Activated gamma-delta T cell treated with anti-CD3 and anti-CD28 coated beads, Interleukin-2, amount 50 U/mL, for 16 hours (primary cell): ENCODE results near the gene VWC2.
"Not testable (repeated sequence)": the region's sequence is repeated elsewhere in the genome, so short reads cannot be mapped to it uniquely, and the experiment has no call there.

Experiments used
- DNase-seq: peaks from one replicate; pipeline ENCODE4 v3.0.0-alpha.2; 2020; ENCODE audit warnings: low read depth

Gene VWC2

DNA sequence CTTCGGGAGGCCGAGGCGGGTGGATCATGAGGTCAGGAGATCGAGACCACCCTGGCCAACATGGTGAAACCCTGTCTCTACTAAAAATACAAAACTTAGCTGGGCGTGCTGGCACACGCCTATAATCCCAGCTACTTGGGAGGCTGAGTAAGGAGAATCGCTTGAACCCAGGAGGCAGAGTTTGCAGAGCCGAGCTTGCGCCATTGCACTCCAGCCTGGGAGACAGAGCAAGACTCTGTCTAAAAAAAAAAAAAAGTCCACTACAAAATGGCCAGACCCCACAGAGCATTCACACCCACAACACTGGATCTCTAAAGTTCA lies 78.1 kb downstream of the VWC2 start:
- not testable (repeated sequence) for DNase-seq

DNA sequence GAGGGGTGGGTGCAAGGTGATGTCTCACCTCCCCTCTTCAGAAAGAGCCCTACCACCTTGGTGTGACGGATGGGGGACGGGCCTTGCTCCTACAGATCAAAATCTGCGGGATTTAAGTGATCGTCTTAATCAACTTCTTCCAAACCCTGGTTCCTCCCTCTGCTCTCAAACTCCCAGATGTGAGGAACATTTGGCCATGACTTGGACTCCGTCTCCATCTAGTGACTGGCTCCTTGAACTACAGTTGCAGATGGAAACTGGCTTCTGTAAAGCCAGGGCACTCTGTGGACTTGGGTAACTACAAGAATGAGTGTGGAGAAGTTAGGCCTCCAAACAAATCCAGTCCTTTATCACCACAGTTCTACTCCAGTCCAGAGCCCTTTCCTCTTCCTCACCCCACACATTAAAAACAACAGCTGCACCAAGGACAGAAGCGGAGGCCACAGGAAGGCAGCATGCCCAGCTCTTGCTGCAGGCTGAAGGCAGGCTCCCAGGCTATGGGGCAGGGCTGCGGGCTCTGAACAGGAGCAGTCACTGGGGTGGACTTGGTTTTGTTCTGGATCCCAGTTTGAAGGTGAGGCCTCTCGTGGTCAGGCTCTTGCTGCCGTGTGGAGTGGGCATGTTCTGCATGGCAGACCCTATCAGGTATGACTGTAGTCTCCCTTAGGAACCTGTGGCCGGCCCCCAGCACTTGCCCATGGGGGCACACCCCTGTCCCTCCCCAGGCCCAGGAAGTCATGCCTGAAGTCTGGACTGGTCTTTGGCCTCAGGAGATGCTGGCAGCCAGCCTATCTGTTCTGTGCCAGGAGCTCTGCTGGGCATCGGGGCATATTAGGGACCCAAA lies 79.4 kb downstream of the VWC2 start:
- DNase-seq = no peak

DNA sequence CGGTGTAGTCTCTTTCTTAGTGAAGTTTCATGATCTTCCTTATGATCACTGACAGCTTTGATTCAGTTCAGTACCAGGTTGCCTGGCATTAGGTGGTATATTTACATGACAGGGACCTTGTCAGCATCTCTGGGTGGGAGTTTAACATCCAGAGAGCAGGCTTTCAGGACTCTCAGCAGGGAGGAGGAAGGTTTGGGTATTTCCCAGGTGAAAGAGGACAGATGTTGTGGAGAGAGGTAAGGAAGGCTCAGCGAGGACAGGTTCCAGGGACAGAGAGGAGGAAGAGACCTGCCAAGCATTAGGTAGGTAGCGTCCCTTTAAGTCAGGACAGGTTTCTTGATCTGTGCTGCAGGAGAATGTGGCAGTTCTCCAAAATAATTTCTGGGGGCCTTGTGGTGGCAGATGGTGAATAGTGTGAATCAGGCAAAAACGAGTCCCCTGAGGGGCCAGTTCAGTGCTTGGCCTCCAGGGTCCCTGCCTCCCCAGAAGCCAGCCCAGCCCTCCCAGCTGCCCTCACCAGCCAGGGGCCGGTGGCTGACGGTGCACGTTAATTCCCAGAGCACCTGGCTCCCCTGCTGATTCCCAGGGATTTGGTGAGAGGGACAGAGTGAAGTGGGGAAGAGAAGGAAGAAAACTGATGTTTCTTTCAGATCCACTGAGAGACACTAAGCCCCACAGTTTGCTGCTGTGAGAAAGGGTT lies 82.0 kb downstream of the VWC2 start:
- DNase-seq = no peak

DNA sequence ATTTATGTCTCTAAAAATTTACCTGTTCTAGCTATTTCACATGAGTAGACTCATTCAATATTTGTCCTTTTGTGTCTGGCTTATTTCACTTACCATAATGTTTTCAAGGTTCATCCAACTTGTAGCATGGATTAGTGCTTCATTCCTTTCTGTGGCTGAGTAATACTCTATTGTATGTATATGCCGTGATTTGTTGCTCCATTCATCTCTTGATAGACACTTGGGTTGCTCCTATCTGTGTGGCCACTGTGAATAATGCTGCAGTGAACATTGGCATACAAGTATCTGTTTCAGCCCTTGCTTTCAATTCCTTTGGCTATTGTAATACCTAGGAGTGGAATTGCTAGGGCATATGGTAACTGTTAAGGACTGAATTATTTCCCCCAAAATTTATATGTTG lies 86.9 kb downstream of the VWC2 start:
- DNase-seq = no peak

DNA sequence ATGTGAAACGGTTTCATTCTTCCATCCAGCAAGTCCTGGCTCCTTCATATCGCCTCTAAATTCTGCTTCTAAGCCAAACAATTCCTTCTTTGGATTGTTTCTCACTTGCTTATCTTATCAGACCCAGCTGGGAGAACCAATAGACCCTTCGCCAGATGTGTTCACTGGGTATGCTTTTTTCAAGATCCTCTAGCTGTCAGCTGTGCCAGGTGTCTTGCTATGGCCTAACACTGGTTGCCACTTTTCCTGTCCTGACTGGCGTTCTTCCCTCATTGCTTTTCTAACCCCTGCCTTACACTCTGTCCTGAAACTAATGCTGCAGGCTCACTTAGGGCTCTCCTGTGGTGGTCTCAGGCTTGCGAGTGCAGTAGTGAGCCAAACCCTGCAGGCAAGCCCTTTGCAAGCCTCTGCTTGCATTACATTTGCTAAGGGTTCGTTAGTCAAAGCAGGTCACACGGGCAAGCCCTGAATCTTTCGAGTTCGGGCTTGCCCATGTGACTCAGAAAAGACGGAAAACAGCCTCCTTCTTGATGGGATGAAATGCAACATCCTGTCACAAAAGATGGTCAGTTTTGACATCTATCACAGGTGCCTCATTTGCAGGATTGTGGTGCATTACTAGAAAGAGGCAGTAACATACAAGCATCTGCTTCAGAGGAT lies 92.8 kb downstream of the VWC2 start:
- no peak for DNase-seq

DNA sequence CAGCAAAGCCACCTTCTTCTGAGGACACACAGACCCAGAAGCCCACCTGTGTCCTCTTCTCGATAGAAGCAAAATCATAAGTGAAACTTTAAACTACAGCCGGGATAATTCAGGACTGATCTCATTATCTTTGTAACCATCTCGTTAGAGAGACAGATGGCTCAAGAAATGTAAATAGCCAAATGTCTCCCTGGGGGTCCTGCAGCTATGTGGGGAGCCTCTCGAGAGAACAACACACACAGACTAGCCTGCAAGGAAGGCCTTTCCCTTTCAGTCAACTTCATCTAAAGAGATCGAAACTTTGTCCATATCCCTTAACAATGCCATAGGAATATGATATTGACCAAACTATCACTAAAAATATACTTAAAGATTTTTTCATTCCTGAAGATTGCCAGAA lies 93.5 kb downstream of the VWC2 start:
- DNase-seq = no peak

DNA sequence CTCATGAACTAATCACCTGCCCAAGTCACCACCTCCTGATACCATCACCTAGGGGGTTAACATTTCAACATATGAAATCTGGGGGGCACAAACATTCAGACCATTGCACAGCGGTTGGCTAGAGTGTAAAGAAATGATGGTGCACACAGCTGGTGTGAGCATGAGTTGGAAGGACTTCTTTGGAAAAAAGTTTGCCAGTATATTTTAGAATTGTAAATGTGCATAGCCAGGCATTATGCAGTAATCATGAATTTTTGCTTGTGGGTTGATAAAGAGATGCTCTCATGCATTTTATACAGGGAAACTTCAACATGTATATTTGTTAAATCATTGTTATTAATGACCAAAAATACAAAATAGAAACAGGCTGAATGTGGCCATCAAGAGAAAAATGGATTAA lies 100.0 kb downstream of the VWC2 start:
- DNase-seq = no peak

DNA sequence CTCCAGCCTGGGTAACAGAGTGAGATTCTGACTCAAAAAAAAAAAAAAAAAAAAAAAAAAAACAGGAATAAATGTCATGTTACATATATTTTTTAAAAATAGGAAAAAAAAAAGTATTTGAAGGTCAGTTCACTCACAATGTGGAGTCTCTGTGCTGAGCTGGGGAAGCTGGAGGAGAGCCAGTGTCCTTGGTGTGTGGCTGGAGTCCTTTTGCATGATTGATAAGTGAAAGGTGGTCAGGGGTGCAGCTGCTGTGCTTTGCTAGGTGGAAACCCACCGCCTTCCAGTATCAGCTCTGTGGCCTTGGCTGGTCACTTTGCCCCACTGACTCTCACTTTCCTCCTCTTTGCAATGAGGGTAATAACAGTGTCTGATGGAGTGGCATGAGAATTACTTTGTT lies 101.9 kb downstream of the VWC2 start:
- DNase-seq = no peak

DNA sequence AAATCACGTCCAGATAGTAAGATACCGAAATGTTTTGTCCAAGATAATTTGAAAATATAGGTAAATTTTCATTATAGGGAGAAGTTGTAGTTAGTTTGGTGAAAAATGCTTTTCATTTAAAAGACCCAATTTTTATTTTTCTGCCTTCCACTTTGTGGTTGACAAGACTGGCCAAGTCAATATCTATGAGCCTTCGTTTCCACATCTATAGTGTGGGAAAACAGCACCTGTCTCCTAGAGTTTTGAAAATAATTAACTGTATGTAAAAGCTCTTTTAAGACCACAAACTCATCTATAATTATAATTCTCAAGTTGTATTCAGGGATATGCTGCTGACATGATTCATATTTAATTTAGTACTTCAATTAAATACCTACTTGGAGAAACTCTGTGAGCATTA lies 102.8 kb downstream of the VWC2 start:
- DNase-seq = no peak

DNA sequence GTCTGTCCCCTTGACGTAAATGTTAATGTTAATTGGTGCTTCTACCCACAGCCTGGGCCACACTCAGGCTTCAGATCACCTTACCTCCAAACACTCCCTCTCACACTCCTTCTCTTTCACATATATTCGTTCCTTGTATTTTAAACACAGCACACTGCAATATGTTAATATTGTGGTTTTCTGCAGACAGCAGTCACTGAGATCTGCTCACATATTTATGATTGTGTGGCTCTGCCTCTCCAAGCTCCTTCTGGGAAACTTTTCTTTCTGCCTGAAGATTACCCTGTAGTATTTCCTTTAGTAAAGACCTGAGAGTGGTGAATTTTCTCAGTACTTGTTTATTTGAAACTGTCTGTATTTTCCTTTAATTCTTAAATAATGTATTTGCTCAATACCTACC lies 104.7 kb downstream of the VWC2 start:
- no peak for DNase-seq

DNA sequence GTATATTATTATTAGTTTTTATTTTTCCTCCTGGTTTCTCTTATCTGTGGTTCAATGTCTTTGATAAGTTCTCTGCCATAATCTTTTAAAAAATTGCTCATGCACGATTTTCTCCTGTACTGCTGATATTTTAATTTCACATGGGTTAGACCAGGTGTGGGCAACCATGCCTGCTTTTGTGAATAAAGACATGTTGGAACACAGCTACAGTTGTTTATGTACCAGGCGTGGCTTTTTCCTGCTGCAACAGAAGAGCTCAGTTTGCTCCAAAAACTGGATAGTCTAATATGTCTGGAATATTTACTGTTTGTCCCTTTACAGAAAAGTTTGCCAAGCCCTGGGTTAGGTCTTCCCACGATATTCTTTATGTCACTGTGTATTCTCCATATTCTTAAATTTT lies 105.2 kb downstream of the VWC2 start:
- DNase-seq = no peak

DNA sequence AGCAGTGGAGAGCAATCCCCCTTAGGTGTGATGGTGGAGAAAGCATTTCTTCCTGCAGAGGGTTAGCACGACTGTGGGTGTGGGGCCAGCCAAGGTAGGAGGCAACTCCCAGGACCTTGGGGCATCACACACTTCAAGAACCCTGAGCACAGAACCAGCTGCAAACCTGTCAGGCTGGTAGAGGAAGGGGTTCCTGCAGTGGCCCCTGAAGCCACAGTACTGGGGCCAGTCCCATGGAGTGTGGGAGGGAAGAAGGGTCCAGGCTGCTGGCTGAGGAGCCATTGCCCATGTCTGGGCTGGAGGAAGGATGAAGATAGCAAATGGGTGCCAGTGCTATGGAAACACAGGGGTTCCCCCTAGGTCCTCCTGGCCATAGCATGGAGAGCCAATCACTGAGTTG lies 110.5 kb downstream of the VWC2 start:
- DNase-seq = no peak

DNA sequence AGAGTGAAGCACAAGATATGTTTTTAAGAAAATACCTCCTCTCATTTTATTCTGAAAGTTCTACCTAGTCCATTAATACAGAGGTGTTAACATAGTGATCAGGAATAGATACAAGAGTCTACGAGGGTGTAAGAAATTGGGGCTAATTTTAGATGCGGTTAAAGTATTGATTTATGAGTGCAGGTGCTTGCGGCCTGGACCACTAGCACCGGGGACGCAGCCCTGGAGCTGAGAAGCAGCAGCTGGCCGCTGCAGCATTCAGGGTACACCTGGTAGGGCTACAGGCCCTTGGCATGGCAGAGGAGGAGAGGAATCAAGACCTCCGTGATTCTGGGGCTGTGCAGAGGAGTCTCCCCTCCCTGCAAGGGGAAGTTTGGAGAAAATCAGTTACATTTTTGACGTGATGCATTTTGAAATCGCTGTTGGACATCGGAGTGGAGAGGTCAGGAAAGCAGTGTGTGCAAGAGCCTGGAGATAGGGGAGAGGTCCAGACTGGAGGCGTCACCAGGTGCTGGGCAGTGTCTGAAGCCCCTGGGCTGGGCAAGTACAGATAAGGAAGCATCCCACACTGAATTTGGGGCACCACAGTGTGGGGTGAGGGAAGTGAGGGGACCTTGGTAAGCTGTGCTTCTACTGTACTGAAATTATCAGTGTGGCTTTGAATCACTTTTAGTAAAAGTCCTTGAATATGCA lies 112.3 kb downstream of the VWC2 start:
- DNase-seq = no peak

DNA sequence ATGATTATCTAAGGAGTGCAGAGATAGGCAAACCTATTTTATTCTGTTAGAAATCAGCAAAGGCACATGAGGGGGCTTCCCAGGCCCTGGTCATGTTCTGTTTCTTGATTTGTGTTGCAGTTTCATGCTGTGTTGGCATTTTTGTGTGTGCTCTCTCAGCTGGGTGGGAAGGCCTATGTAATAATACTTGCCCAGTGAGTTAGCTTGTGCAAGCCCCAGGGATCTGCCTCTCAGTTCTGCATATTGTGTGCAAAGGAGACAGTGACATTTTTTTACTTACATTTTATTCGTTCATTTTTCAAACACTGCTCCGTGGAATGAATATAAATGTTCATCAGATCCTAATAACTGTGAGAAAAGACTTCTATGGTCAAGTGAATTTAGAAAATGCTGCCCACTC lies 119.0 kb downstream of the VWC2 start:
- no peak for DNase-seq

DNA sequence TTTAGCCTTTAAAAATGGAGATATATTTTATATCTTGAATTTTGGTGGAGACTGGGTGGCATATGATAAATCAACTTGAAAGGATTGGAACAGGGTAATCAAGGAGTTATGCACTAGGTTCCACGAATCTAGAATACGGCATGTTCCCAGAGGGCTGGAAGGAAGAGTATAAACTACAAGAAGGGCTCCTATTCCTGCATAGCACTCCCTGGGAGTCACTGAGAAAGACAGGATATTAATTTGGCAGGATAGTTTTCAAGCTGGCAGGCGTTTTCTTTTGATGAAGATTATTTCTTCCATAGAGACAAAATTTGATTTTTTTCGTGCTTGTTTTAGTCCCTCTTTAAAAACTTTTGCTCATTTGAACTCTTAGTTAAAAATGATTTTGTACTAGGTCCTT lies 119.7 kb downstream of the VWC2 start:
- DNase-seq = no peak

DNA sequence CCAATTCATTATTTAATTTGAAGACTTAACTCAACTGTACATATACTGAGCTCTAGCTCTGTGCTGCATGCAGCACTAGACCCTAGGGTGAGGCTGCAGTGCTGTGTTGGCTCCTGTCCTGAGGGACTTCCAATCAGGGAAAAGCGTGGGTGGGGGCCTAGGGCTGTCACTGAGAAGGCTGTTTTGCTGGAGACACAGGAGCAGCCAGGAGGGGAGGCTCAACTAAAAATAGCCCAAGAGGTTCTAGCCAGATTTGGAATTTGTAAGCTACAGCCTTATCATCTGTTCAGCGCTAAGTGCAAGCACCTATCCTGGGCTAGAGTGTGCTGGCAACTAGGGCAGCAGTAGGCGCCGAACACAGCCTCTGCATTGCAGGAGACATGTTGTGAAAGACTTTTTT lies 121.1 kb downstream of the VWC2 start:
- DNase-seq = no peak

DNA sequence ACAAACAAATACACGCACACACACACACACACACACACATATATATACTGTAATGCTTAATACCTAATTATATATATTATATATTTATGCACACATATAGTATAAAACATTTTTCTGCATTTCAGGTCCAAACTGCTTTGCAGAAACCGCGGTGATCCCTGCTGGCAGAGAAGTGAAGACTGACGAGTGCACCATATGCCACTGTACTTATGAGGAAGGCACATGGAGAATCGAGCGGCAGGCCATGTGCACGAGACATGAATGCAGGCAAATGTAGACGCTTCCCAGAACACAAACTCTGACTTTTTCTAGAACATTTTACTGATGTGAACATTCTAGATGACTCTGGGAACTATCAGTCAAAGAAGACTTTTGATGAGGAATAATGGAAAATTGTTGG lies 138.5 kb downstream of the VWC2 start:
- DNase-seq = no peak

DNA sequence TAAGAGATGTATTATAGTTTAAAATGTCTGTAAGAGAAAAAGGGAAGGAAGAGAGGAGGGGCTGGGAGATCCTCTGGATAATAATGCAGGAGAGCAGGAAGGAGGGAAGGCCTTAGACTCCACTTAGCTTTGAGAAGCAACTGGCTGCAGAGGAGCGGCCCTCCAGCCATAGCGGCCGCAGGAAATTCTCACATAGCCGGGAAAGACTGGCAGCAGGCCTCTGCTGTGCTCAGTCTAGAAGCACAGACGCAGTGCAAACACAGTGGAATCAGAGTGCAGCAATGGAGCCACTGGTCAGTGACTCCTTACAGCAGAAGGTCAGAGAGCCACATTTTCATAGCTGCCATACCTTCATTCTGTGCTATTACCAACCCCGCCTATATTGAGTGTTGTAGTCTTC lies 153.3 kb downstream of the VWC2 start:
- DNase-seq = no peak

DNA sequence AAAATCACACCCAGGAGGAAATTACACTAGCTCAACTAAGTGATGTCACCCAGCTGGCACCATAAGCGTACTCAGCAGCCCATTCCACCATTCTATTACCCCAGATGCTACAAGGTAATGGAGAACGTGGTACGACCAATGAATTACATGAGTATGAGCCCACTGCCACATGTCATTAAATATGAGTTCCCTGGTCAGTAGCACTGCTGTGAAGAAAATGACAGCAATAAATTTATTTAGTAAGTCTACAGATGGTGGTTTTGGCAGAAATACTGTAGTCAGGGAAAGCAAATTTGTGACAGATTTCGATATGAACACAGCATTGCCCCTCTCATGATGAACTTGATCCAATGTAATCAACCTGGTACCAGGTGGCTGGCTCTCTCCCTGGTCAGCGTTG lies 154.2 kb downstream of the VWC2 start:
- DNase-seq = no peak

DNA sequence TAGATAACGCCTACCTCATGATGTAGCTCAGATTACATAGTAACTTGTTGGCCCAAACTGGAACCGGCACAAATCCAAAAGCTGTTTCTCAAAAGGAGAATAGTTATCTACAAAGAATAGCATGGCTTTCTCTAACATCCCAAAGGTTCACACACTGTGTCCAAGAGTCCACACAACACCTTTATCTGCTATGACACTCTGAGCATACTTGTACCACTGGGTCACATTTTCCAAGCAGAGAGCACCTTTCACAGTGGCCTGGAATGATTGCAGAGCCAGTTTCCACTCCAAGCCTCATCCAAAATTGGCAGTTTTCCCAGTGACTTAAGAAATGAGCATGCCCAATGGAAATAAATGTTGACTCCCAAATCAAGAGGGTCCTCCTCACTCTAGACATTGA lies 155.3 kb downstream of the VWC2 start:
- no peak for DNase-seq

DNA sequence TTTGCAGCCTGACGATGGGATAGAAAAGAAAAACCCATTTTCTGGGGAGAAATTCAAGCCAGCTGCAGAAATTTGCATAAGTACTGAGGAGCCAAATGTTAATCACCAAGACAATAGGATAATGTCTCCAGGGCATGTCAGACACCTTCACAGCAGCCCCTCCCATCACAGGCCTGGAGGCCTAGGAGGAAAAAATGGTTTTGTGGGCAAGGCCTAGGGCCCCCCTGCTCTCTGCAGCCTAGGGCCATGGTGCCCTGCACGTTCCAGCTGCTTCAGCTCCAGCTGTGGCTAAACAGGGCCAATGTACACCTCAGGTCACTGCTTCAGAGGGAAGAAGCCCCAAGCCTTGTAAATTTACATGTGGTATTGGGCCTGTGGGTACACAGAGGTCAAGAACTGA lies 158.2 kb downstream of the VWC2 start:
- no peak for DNase-seq

DNA sequence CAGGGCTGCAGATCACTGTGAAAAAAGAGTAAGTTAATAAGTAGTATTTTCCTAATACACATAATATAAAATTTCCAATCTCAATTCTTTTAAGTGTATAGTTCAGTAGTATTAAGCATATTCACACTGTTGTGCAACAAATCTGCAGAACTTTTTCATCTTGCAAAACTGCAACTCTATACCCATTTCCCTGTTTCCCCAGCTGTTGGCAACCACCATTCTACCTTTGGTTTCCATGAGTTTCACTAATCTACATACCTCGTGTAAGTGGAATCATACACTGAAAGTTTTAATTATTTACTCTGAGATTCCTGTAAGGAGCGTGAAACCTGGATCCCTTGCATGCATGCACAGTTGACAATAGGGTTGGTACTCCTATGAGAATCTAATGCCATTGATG lies 164.2 kb downstream of the VWC2 start:
- no peak for DNase-seq
